Cardiac muscle cell (in vitro differentiated cells and primary cell): ENCODE data around the gene NFKBIA. TPM values are rescaled to one million over a fixed set of nuclear protein-coding genes. Genes with fewer than 3 reads are reported as not detected.

ENCODE experiments used
- DNase-seq, 2 donors: peaks; one replicate each; pipeline versions ENCODE4 v3.0.0 to v3.0.0-alpha.2; 2010 to 2017; ENCODE audit warnings: low read depth in 1 of 2, low spot score in 1 of 2
- H3K27ac ChIP-seq: fragments of 200-600 bp; sonication (generic); 2 replicates; pipeline ENCODE4 v1.5.1; 2016
- H3K27me3 ChIP-seq: fragments of 200-600 bp; sonication (generic); 2 replicates; pipeline ENCODE4 v1.6.0; 2016; ENCODE audit warnings: control low read depth
- H3K36me3 ChIP-seq: fragments of 200-600 bp; sonication (generic); 2 replicates; pipeline ENCODE4 v1.5.1; 2016; ENCODE audit warnings: control low read depth
- H3K4me1 ChIP-seq: fragments of 200-600 bp; sonication (generic); 2 replicates; pipeline ENCODE4 v1.8.1; 2017; ENCODE audit warnings: low read depth, mild to moderate bottlenecking, mixed run types
- H3K4me3 ChIP-seq: fragments of 200-600 bp; sonication (generic); 2 replicates; pipeline ENCODE4 v1.5.1; 2016; ENCODE audit warnings: mild to moderate bottlenecking
- H3K9me3 ChIP-seq: fragments of 200-600 bp; sonication (generic); 2 replicates; pipeline ENCODE4 v1.5.1; 2017; ENCODE audit warnings: low read depth, mild to moderate bottlenecking, control low read depth
- CTCF ChIP-seq: IDR thresholded peaks from 2 replicates; pipeline ENCODE4 v1.5.1; 2012; ENCODE audit warnings: low read depth, mild to moderate bottlenecking, low read length
- polyA plus RNA-seq: library from polyadenylated mRNA; unstranded; fragments of >200 nt; fragmentation: Nextera tagmentation; extraction: Ambion mirVana; gene quantifications from 2 replicates; pipeline ENCODE4 v1.2.1, GENCODE V29; 2016
- total RNA-seq: library from RNA; depleted of rRNA; stranded (reverse); fragments of >200 nt; gene quantifications from 2 replicates; pipeline ENCODE4 v1.2.3, GENCODE V29; 2016

Gene NFKBIA
- total and polyA plus RNA-seq, 2 experiments from 2014 or later, result 64.1 to 148 TPM

DNA sequence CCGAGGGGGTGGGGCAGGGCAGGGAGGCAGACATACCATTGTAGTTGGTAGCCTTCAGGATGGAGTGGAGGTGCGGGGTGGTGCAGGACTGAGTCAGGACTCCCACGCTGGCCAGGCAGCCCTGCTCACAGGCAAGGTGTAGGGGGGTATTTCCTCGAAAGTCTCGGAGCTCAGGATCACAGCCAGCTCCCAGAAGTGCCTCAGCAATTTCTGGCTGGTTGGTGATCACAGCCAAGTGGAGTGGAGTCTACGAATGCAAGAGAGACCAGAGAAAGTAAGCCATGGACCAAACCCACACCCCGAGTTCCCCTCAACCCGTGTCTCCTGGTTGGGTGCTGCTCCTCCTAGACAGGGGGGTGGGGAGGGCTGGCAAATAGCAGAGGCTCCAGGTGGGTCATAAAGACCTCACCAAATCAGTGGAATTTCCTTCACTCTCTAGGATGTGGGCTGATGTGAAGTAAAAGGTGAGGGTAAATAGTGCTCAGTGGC is 1.4 kb downstream of the NFKBIA start:
- peak overlapping the region; percentile 79 for H3K4me3 ChIP-seq
- peak in 1 of 2 donors; percentile 59 for DNase-seq
- peaks cover 34% of the 10 kb centered on the region for H3K4me1 ChIP-seq
- no peaks in the 10 kb centered on the region for H3K27me3 ChIP-seq
- no peak for TF ChIP-seq CTCF
- H3K36me3 ChIP-seq, result peaks cover 28% of the 10 kb centered on the region
- peak overlapping the region; percentile 94 for H3K27ac ChIP-seq
- no peaks in the 10 kb centered on the region for H3K9me3 ChIP-seq

DNA sequence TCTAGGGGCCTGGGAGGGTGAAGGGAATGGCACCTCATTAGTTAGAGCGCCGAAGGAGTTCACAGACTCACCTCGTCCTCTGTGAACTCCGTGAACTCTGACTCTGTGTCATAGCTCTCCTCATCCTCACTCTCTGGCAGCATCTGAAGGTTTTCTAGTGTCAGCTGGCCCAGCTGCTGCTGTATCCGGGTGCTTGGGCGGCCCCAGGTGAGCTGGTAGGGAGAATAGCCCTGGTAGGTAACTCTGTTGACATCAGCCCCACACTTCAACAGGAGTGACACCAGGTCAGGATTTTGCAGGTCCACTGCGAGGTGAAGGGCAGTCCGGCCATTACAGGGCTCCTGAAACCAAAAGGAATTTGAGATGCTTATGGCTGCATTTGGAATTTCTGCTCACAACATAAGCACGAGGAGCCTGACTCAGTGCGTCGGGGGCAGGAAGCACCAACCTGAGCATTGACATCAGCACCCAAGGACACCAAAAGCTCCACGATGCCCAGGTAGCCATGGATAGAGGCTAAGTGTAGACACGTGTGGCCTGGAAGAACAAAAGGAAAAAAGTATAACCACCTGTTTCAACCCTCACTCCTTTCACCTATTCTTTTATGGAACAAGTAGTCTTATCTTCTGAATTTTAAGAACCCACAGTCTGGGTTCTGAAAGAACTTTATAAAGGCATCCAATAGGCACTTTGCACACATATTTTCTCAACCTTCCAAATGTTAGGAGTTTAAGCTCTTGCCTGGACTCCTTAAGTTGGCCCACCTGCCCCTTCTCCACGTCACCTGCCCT is 2.0 kb downstream of the NFKBIA start:
- Histone ChIP-seq H3K4me3 (peak overlapping the region; percentile 79), H3K9me3 (no peaks in the 10 kb centered on the region), H3K27ac (peak overlapping the region; percentile 94), H3K36me3 (peaks cover 28% of the 10 kb centered on the region), H3K4me1 (peaks cover 34% of the 10 kb centered on the region), H3K27me3 (no peaks in the 10 kb centered on the region)
- DNase-seq, result no peak
- TF ChIP-seq CTCF, result no peak

- peak in 1 of 2 donors; percentile 61 for DNase-seq
Observed at GRCh38 chr14:35401422-35402265, 2.9 kb downstream of the NFKBIA start.

GRCh38 chr14:35400648-35401421 is 3.7 kb downstream of the NFKBIA start:
- Histone ChIP-seq H3K9me3 (no peaks in the 10 kb centered on the region), H3K4me3 (no peak overlapping the region), H3K27me3 (no peaks in the 10 kb centered on the region), H3K27ac (peak overlapping the region; percentile 5), H3K36me3 (peaks cover 28% of the 10 kb centered on the region), H3K4me1 (peaks cover 27% of the 10 kb centered on the region)
- DNase-seq, result peak in 1 of 2 donors; percentile 62
- no peak for TF ChIP-seq CTCF

More at GRCh38 chr14:35401422-35402265, 2.9 kb downstream of the NFKBIA start:
- Histone ChIP-seq H3K4me1 (peaks cover 32% of the 10 kb centered on the region), H3K27ac (peak overlapping the region; percentile 5), H3K9me3 (no peaks in the 10 kb centered on the region), H3K4me3 (no peak overlapping the region), H3K27me3 (no peaks in the 10 kb centered on the region), H3K36me3 (peaks cover 28% of the 10 kb centered on the region)
- TF ChIP-seq CTCF, result no peak
